Upper lobe of right lung (tissue), 1 donor: ENCODE results near the gene IQGAP2. TPM values are rescaled to one million over a fixed set of nuclear protein-coding genes. Genes with fewer than 3 reads are reported as not detected.

ENCODE experiments used
- ATAC-seq: fragments of 200-7000 bp; cut with Tn5 transposase; one replicate; pipeline ENCODE4 v1.9.1; 2020; ENCODE audit warnings: mild to moderate bottlenecking, moderate library complexity
- DNase-seq: peaks from one replicate; pipeline ENCODE4 v3.0.0-alpha.2; 2020
- H3K27ac ChIP-seq: fragments of 200-600 bp; one replicate; pipeline ENCODE4 v1.8.0; 2022
- H3K27me3 ChIP-seq: fragments of 200-600 bp; one replicate; pipeline ENCODE4 v1.8.0; 2022; ENCODE audit warnings: mild to moderate bottlenecking
- H3K36me3 ChIP-seq: fragments of 200-600 bp; one replicate; pipeline ENCODE4 v1.8.0; 2022
- H3K4me1 ChIP-seq: fragments of 200-600 bp; one replicate; pipeline ENCODE4 v1.8.0; 2022
- H3K4me3 ChIP-seq: fragments of 200-600 bp; one replicate; pipeline ENCODE4 v1.8.0; 2022; ENCODE audit warnings: mild to moderate bottlenecking
- H3K9me3 ChIP-seq: fragments of 200-600 bp; one replicate; pipeline ENCODE4 v1.8.0; 2022
- intact Hi-C: fragments of 100-400 bp; cut with DNase I; formaldehyde crosslinking; loops from one replicate; pipeline ENCODE4 v1.11.0; 2022
- total RNA-seq: library from RNA; stranded (reverse); fragmentation: NEBNext Ultra II Directional; extraction: Animal tissue kit (Norgen Biotek cat#: 25700); gene quantifications from one replicate; pipeline ENCODE4 v1.2.1, GENCODE V29; 2021
- TF ChIP-seq, protein P1 (sequence below): fragments of 200-600 bp; IDR thresholded peaks from one replicate; pipeline ENCODE4 v1.8.0; 2022; ENCODE audit warnings: antibody characterized with exemption
- donor health status: DM: no; HTN: yes; CAD: no; lungs with severe emphysema.

Gene IQGAP2
- total RNA-seq, 1 donor from 2014 or later, result 31.0 TPM

GRCh38 chr5:76462097-76462667 is 59.1 kb downstream of the IQGAP2 start:
- Histone ChIP-seq H3K9me3 (no peaks in the 10 kb centered on the region), H3K4me1 (peaks cover 5% of the 10 kb centered on the region), H3K27ac (no peak overlapping the region), H3K27me3 (no peaks in the 10 kb centered on the region), H3K4me3 (no peak overlapping the region), H3K36me3 (no peaks in the 10 kb centered on the region)
- TF ChIP-seq, protein P1, sequence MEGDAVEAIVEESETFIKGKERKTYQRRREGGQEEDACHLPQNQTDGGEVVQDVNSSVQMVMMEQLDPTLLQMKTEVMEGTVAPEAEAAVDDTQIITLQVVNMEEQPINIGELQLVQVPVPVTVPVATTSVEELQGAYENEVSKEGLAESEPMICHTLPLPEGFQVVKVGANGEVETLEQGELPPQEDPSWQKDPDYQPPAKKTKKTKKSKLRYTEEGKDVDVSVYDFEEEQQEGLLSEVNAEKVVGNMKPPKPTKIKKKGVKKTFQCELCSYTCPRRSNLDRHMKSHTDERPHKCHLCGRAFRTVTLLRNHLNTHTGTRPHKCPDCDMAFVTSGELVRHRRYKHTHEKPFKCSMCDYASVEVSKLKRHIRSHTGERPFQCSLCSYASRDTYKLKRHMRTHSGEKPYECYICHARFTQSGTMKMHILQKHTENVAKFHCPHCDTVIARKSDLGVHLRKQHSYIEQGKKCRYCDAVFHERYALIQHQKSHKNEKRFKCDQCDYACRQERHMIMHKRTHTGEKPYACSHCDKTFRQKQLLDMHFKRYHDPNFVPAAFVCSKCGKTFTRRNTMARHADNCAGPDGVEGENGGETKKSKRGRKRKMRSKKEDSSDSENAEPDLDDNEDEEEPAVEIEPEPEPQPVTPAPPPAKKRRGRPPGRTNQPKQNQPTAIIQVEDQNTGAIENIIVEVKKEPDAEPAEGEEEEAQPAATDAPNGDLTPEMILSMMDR, result no peak
- DNase-seq (no peak), ATAC-seq (no peak)
- intact Hi-C loops, result no loop called here

DNA sequence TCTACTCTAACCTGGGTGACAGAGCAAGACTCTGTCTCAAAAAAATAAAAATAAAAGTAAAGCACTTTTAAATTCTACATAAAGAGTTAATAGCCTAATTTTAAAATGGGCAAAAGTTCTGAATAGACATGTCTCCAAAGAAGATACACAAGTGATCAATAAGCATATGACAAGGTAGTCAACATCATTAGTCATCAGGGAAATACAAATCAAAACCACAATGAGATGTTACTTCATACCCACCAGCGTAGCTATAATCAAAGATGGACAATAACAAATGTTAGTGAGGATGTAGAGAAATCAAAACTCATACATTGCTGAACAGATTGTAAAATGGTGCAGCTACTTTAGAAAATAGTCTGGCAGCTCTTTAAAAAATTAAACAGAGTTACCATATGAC is 64.1 kb downstream of the IQGAP2 start:
- no peak for DNase-seq

GRCh38 chr5:76468635-76469425 is 65.7 kb downstream of the IQGAP2 start:
- no peaks in the 10 kb centered on the region for H3K36me3 ChIP-seq
- ATAC-seq (peak; percentile 65), DNase-seq (no peak)
- no peaks in the 10 kb centered on the region for H3K27me3 ChIP-seq
- intact Hi-C loops, result no loop called here
- H3K9me3 ChIP-seq, result no peaks in the 10 kb centered on the region
- H3K4me3 ChIP-seq, result no peak overlapping the region
- TF ChIP-seq, protein P1, result no peak
- H3K27ac ChIP-seq, result no peak overlapping the region
- H3K4me1 ChIP-seq, result no peaks in the 10 kb centered on the region

More for the DNA sequence above, 64.1 kb downstream of the IQGAP2 start:
- TF ChIP-seq, protein P1, result no peak
- no peaks in the 10 kb centered on the region for H3K9me3 ChIP-seq
- no peak overlapping the region for H3K4me3 ChIP-seq
- H3K4me1 ChIP-seq, result no peaks in the 10 kb centered on the region
- no peak overlapping the region for H3K27ac ChIP-seq
- H3K27me3 ChIP-seq, result no peaks in the 10 kb centered on the region
- no peaks in the 10 kb centered on the region for H3K36me3 ChIP-seq
- intact Hi-C loops, result no loop called here
- no peak for ATAC-seq

GRCh38 chr5:76469656-76470290 is 66.7 kb downstream of the IQGAP2 start:
- ATAC-seq, result no peak

GRCh38 chr5:76470976-76471375 is 67.9 kb downstream of the IQGAP2 start:
- H3K27me3 ChIP-seq, result no peaks in the 10 kb centered on the region
- no peaks in the 10 kb centered on the region for H3K36me3 ChIP-seq
- TF ChIP-seq, protein P1, result no peak
- H3K4me1 ChIP-seq, result no peaks in the 10 kb centered on the region
- no peak for DNase-seq
- H3K4me3 ChIP-seq, result no peak overlapping the region
- H3K27ac ChIP-seq, result no peak overlapping the region
- no peaks in the 10 kb centered on the region for H3K9me3 ChIP-seq
- ATAC-seq, result no peak
- intact Hi-C loops, result no loop called here

More at GRCh38 chr5:76469656-76470290, 66.7 kb downstream of the IQGAP2 start:
- H3K27ac ChIP-seq, result no peak overlapping the region
- H3K4me1 ChIP-seq, result no peaks in the 10 kb centered on the region
- H3K27me3 ChIP-seq, result no peaks in the 10 kb centered on the region
- H3K36me3 ChIP-seq, result no peaks in the 10 kb centered on the region
- DNase-seq, result no peak
- no peak overlapping the region for H3K4me3 ChIP-seq
- intact Hi-C loops, result no loop called here
- TF ChIP-seq, protein P1, result no peak
- H3K9me3 ChIP-seq, result no peaks in the 10 kb centered on the region
